Measurements from ENCODE around the gene TTC7B.

The TTC7B gene

DNA sequence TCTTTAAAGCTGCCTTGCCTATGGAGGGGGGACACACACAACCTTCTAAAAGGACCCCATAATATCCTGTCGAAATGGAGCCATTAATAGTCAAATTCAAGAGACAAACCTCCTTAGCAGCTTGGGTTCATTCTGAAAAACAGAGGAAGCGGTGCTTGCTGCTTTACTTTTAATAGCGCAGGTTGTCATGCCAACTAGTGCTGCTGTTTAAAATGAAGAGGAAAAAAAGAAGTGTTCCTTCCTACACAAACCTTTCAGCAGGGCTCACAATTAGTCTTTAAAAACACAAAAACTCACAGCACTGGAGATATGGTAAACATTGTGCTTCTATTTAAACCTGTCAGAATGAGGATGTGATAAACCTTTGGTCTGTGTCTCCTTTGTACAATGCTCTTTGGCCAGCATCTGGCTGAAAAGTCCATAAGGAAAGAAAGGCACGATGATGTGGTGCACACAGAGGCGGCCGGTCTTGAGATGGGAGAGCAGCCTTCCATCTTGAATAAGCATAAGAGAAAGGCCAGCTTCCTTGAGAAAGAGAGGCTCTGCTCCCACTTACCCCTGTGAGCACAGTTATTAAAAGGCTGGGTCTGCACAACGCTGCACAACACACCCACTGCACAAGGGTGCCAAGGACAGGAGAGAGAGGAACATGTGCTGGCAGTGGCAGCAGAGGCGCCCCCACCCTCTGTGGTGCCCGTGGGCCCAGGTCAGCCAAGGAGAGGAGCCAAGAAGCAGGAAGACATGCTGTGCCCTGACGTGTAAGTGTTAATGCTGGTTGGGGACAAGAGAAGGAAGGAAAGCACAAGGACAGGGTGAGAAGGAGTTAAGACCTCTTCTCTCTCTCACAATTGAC is 144.6 kb downstream of the TTC7B start:
- no peak for DNase-seq (ENCODE audit: low read depth)

DNA sequence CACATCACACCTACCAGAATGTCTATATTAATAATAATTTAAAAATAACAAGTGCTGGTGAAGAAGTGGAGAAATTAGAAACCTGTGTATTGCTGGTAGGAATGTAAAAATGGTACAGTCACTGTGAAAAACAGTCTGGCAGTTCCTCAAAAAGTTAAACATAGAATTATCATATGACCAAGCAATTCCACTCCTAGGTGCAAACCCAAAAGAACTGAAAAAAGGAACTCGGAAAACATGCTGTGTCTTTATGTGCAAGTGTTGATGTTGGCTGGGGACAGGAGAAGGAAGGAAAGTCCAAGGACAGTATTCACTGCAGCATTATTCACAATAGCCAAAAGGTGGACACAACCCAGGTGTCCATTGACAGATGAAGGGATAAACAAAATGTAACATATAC is 146.5 kb downstream of the TTC7B start:
- no peak for DNase-seq (ENCODE audit: low read depth)

DNA sequence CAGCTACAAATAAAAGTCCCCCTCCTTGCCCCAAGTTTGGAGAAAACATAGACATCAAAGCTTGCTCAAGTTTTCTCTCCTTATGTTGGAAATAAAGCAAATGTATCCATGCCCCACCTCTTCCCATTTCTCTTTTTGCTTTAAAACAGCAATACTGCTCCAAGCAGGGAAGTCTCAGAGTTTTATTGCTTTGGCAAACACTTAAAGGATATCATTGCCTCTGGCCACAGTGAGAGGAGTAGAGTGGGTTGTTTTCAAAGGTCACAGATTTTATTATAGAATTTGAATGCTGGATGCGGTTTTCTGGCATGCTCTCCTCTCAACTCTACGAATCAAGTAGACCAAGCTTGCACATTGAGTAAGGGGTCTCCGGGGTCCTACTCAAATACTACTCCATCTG is 149.7 kb downstream of the TTC7B start:
- no peak for DNase-seq (ENCODE audit: low read depth)

DNA sequence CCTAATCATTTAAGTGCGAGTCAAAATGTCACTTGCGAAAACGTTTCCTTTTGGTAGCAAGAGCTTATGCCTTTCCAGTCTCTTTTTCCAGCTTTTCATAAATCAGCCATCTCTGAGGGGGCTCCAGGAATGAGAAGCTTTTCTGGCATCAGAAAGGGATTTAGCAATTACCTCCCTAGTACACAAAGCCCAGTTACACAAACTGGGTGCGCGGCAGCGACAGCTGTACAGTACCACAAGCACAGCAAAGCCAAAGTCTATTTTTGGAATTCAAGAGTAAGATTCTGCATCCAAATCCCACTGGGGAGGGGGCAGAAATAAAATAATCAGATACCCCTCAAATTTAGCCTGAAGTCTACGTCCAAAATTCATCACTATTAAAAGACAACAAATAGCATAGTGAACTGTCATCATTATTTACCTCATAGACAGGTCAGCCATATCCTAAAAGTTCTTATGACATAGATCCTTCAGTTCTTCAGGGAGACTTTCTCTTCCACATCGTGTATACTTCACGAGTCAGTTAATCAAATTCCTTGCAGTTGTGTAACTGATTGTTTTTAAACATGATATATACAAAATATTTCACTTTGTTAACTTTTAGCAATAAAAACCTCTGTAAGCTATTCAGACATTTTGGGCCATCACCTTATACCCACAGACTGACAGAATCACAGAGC is 150.8 kb downstream of the TTC7B start:
- no peak for DNase-seq (ENCODE audit: low read depth)

DNA sequence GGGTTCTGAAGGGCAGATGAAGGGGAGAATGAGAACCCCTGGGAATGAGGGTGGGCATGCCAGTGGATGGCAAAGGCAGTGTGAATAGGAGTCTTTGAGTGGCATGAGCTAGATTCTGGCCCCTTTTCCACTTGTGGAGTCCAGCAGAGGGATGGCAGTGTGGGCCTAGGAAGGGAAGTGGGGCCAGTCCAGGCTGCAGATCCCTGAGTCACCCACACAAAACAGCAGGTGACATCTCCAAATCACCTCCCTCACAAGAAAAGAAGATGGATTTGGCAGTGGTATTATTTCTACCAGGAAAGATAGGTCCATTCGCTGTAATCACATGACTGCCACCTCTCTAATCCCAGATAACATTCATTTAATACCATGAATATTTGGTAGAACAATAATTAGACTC is 151.3 kb downstream of the TTC7B start:
- DNase-seq (ENCODE audit: low read depth), result no peak

DNA sequence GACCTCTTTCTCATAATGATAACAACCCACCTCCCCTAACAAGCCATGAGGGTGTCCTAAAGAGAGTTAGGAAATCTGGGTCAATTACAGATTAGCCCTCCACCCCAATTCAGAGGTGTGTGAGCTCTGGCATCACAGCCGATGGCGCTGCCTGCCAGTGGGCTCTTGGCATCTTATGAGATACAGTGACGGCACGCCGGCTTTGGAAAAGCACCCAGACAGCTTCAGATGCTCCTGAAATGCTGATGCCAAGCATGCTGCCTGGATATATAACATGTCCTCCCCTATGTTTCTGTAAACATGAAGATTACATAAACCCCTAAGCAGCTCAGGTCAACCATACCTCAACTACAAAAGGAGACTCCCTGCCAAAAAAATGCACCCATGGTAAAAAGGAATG is 152.6 kb downstream of the TTC7B start:
- DNase-seq (ENCODE audit: low read depth), result no peak

DNA sequence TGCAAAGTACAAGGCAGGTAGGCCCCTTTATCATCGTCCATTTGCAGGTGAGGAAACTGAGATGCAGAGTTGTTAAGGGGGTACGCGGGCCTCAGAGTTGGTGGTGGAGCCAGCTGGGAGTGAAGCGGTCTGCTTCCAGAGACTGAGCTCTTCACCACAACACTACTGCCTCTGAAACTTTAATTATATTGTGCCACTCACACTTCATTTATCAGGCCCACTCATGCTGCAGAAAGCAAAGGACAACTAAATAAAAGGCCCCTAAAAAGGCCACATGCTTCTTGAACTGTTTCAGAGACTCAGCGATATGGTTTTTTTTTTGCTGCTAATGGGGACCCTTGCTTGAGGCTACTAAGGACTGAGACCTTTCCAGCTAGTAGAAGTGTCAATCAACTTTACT is 153.1 kb downstream of the TTC7B start:
- DNase-seq (ENCODE audit: low read depth), result no peak

DNA sequence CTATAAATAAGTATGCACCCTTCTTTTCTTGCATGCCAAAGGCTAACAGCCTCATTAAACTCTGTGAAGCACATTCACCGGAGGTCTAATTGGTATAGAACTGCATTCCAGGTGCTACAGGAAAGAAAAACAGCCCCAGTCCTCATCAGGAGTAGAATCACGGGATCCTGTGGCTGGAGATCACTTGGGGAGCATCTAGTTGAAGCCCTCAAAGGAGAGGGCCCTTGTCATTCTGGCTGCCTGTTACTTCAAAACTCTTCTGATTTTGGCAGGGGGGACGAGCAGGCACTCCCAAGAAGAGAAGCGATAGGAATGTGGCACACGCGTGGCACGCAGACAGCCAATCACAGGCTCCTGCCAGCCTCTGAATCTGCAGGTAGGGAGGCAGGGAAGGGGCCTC is 154.4 kb downstream of the TTC7B start:
- no peak for DNase-seq (ENCODE audit: low read depth)

DNA sequence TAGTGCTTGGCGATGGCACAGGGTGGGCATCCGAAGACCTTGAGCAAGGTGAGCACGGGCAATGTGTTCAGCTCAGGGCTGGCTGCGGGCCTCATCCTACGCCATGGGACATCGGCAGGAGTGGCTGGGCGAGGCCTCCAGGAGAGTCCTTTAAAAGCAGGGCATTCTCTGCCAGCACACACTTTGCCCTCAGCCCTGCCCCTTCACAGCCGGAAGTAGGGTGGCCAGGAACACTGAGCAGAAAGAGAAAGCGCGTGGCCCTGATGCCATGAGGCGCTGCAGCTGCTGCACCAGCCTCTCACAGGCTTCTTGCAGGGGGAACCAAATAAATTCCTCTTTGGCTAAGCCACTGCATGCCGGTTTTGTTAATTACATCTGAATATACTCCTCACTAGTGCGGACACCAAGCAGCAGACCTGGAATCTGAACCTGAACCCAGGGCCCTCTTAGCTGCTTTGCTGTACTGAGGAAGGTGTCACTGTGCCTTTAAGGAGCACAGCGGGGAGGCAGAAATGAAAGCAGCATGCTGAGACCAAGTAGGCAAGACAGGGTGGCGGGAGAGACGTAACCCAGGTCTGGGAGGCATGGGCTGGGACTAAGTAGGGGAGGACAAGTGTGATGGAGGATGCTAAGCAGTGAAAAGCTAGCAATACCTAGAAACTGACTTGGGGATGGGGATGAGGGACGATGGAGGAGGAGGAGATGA is 155.2 kb downstream of the TTC7B start:
- DNase-seq (ENCODE audit: low read depth), result no peak

DNA sequence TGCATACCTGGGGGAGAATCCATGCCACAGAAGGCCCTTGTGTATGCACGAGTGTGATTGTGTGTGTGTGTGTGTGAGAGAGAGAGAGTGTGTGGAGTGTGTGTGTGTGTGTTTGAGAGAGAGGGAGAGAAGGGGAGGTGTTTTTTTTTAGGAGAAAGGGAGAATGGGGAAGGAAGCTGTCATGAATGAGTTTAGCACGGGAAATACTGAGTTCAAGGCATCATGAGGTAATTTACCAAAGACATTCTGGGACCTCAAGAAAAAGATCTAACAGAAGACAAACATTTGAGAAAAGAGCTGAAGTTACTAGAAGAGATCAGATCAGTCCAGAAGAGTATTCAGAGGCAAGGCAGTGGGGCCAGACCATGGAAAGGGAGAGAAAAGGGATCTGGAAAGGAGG is 157.1 kb downstream of the TTC7B start:
- DNase-seq (ENCODE audit: low read depth), result no peak

DNA sequence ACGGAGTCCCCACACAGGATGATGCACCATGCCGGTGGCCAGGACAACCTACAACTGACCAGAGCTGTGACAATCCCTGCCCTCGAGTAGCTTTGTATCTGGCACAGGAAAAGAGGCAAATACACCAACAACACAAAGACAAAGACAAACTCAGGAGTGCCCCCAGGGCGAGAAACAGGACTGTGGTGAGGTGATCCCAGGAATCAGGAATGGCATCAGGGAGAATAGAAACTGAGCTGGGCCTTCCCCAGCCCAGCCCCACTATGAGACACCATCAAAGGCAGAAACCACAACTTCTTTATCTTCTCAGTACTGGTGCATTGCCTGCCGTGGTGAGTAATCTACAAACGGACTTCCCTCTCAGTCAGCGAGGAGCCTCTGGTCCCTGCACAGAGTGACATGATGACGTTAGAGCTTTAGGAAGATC is 157.7 kb downstream of the TTC7B start:
- DNase-seq (ENCODE audit: low read depth), result no peak

DNA sequence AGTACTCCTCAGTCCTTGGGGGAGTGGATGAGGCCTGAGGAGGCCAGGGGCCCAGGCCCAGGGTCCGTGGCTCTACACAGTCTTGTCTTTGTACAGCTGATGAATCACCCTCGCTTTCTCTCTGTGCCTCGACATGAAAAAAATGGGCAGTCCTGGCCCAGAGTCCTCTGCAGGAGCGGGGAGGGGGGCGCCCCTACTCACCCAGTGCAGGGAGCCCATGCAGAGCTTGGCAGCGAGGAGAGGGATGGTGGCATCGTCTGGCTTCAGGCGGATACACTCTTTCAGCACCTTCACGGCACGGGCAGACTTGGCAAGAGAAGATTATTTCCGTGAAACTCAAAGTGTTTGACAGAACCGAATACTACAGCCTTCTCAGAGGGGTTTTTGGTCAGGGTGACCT is 159.3 kb downstream of the TTC7B start:
- DNase-seq (ENCODE audit: low read depth), result no peak

DNA sequence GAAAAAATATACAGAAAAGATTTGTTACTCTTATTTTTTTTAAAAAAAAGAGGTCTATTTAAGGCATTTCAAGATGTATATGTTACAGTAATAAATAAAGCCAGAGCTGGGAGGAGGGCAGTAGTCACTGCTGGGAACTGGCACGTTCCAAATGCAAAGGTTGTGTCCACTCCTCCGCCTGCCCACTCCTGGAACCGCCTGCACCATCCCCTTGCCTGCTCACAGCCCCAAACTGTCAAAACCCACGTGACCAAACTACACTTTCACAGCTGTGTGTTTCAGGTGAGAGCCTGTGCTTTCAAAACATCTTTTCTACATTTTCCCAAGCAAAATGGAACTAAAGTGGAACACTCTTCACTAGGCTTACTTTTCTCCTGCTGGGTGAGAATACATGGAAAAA is 160.4 kb downstream of the TTC7B start:
- no peak for DNase-seq (ENCODE audit: low read depth)

DNA sequence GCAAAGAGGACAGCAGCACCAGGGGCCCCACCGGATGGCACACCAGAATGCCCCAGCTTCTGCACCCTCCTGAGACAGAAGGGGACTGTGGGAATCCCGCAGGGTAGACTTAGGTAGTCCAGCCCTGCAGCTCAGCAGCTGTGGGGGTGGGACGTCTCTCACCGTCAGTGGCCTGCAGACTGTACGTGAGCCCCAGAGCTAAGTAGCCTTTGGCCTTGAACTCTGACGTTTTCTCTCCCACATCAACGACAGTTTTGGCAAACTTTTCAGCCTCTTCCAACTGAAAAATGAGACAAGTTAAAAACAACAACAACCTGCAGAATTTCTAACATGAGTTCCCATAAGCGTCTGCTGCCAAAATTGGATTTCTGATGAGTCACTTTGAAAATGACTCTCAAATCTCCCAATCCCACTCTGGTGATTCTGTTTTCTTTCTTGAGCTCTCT is 161.4 kb downstream of the TTC7B start:
- no peak for DNase-seq (ENCODE audit: low read depth)

DNA sequence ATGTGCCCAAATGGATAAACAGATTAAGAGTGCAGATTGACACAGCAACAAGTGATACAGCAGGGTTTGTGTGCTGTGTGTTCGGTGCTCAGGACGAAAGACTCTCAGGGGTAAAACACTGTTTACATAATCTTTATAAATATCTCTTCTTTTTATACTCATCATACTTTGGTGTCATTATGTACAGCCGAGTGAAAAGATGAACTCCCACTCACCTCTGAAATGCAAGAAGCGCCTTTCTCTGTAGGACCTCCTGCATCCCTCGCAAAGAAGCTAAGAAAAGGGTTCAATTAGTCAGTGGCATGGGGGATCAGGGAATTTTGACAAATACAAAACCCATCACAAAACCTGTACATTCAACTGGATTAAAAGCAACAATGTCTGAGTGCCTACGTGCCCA is 163.6 kb downstream of the TTC7B start:
- DNase-seq (ENCODE audit: low read depth), result no peak

DNA sequence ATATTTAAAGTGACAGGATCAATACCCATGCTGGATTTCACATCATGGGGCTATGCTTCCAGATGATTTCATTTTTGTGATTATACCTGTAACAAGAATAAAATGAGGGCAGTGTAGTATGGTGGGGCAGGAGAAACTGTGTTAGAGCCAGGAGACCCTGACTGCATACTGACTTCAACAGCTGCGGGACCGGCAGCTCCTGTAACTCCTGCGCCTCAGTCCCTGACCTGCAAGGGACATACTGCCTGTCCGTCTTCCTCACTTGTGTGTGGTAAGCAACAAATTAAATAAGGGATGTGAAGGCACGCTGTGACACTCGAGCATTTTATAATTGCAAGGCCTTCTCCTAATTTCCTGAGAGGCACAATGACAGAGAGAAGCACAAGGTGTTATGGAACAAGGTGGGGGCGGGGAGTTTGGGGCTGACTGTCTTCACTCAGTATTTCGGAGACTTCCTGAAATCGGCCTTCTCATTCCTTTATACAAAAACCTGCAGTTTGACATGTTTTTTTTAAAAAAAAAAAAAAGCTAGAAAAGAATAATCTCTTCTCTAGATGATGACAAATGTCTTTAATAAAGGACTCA is 164.2 kb downstream of the TTC7B start:
- DNase-seq (ENCODE audit: low read depth), result no peak

DNA sequence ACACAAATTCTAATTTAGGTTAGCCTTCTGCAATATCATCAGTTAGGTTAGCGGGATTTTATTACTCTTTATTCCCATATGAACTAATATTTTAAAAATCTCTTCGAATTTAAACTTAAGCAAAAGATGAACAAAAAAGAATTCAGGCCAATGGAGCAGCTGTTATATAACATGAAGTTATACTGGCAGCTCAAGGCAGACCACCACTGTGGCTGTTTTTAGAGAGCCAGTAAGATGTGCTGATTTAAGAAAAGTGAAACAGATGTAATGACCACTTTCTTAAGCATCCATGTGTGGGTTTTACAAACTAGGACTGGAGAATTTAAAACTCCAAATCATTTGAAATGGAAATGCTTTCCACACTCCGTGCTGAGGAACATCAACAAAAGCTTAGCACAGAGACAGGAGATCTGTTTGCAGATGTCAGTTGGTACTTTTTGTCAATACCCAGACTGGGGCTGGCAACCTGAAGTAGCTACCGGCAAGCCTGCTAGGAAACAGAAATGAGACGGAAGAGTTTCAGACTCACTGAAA is 164.9 kb downstream of the TTC7B start:
- no peak for DNase-seq (ENCODE audit: low read depth)

DNA sequence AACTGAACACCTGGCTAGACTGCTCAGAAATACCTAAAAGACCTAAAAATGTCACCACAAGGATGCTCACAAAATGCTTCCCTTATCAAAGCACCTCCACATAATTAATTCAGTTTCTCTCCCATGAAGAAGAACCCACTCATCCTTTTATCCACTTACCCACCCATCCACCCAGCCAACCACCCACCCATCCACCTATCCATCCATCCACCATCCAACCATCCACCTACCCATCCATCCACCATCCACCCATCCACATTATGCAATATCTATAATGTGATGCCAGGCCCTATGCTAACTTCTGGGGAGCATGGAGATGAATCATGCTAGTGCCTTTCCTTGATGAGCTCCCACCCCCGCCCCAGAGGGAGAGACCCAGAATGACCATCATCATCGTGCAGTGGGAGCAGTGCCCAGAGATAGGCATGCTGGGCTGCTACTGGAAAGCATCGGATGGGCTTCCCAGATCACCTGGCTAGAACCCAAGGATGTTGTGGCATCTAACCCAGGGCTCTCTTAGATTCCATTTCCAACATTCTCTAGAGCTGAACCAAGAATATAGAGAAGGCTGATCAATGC is 166.6 kb downstream of the TTC7B start:
- DNase-seq (ENCODE audit: low read depth), result no peak

DNA sequence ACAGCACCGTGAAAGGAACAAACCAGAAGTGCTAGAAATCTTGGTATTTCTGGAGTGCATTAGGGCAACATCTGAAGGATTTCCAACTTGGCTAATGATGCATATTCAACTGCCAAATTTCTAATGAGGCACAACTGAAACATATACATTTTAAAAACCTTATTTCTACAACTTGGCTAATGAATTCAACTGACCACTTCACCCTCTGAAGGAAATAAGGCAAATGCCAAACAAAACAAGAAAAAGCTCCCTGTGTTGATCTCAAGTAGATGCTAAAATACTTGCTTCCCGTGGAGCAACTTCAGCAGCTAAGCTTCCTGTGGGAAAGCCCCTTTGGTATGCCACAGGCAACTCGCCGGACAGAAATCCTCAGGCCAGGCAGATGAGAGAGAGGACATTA is 167.1 kb downstream of the TTC7B start:
- DNase-seq (ENCODE audit: low read depth), result no peak

DNA sequence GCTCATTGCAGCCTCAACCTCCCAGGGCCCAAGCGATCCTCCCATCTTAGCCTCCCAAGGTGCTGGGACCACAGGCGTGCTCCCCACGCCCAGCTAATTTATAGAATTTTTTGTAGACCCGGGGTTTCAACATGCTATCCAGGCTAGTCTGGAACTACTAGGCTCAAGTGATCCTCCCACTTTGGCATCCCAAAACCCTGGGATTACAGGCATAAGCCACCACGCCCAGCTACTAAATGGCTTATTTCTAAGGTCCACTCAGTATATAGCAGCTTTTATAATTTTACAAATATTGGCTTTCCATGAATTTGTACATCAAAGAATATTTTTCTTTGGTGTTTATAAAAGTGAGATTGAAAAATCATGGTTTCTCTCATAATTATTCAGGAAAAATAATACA is 167.8 kb downstream of the TTC7B start:
- no peak for DNase-seq (ENCODE audit: low read depth)

DNA sequence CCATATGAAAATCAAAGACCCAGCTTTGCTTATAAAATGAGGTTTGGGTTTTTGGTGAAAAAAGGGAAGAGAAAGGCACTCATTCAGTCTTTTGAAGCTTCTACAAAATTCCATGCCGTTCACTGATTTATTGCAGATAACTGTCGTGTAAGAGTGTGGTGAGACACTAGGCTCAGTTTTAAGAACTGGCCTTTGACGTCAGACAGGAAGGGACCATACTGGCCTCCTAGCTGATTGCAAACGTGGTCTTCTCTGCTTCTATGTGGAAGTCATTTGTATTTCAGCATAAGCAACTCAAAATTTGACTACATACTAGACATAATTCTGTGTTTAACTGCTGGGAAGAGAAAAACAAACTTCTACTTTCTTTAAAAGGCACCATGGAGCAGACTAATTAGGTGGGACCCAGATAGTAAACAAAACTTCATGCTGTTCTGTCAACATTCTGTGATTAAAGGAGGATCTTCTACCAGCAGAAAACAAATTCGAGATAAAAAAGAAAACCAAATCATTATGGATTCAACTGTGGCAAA is 168.7 kb downstream of the TTC7B start:
- no peak for DNase-seq (ENCODE audit: low read depth)

All from HS-5 (cell line).